GM19240 (cell line): ENCODE results near the gene MRTFB.
"Not testable (repeated sequence)": the region's sequence is repeated elsewhere in the genome, so short reads cannot be mapped to it uniquely, and the experiment has no call there.

Source experiments
- DNase-seq: peaks from one replicate; pipeline ENCODE4 v3.0.0; 2011; ENCODE audit warnings: low spot score; ENCODE audit not compliant: insufficient read length

MRTFB gene

DNA sequence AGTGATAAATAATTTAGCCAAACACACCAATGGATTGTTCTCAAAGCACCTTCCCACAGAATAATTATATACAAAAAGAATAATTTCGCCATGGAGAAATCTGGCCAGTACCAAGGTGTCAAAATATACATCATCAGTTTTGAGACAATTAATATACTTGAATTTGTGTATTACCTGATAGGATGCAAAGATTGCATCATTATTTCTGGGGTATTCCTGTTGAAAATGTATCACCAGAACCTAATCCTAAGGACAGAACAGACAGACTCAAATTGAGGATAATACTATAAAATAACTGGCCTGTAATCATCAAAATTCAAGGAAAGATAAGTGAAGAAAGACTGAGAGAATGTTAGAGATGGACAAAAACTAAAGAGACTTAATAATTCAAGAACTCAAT is 111.9 kb downstream of the MRTFB start:
- DNase-seq: no peak

DNA sequence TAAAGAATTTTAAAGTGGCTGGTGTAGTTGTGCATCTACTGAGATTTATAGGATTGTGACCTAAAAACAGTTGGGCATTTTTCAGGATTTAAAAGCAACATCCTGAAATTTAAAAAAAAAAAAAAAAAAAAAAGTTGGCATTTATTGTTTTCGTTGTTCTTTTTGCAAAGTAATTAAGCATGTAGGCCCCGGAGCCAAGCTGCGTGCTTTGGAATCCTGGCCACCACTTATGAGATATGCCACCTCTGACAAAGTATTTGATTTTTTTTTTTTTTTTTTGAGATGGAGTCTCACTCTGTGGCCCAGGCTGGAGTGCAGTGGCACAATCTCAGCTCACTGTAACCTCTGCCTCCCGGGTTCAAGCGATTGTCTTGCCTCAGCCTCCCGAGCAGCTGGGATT is 112.8 kb downstream of the MRTFB start:
- DNase-seq: not testable (repeated sequence)

DNA sequence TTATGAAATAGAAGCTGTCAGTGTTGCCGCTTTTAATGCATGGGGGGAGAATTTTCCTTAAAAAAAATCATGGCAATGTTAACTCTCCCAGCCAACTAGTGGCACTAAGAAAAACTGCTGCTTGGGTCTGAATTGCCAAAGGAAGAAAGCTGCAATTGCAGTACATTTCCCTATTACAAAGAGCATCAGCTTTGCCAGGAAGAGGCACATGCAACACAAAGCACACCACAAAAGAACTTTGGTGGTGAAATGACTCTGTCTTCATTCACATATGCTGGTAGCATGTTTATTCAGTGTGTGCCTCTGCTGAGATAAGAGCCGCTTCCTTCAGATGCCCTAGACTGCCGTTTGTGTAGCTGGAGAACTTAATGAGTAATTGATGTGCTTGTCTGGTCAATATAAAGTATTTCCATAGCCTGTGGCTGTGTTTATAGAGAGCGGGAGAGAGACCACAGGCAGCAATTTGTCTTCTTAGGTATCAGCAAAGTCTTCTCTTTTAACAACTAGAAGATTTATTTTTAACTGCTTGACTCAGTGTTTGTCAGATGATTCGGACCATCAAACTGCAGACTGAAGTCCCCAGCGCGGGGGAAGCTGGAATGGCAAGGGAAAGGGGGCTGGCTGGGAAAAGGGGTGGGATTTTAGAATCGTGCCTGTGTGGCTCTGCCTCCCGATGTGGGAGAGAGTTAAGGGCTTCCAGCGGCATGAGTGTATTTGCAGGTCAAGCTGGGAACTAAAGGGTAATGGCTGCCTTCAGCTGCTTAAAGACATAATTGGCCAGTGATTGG is 115.1 kb downstream of the MRTFB start:
- no peak for DNase-seq

DNA sequence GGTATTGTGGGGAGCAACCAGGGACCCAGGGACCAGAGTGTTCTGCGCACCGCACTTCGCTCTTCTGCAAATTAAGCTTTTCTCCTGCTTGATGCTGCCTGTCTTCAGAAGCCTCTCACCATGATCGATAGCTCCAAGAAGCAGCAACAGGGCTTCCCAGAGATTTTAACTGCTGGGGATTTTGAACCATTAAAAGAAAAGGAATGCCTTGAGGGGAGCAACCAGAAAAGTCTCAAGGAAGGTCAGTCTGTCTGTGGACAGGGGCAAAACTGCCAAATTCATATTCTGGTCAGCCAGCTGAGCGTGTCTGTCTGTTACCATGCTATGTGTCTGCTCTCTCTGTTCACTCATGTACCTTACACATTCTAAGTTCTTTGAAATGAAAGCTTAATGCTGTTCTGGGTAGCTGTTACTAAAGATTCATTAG is 115.7 kb downstream of the MRTFB start:
- no peak for DNase-seq

DNA sequence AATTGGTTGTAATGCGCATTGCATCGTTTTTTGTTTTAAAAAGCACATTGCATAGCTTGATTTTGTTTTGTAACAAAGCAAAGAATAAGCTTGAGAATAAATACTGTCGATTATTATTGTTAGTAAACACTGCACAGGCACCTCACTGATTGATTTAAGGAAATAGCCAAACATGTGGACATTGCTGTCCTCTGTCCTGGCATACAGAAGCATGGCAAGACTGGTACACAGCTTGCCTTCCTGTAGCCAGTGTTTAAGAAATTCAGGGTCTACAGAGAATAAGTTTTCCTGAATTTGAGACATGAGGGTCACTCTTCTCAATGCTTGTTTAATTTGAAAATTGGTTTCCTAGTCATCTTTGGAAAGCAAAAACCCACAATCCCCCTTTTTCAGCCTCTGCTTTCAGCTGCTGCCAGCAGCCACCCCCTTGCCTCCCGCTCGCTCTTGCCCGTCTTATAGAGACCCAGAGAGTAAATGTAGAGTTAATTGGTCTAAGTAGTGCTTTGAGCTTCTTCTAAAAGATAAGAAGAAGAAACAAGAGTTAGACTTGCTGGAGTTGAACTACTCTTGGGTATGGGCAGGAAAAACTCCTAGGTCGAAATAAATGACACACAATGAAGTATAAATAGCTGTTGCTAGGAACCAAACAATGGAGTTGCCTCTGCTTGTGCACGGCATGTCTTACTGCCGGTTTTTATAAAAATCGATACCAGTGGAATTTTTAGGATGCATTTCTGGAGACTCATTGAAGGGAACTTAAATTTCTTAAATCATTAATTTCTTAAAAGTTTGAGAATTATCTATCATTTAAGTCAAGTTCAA is 116.6 kb downstream of the MRTFB start:
- DNase-seq: no peak

DNA sequence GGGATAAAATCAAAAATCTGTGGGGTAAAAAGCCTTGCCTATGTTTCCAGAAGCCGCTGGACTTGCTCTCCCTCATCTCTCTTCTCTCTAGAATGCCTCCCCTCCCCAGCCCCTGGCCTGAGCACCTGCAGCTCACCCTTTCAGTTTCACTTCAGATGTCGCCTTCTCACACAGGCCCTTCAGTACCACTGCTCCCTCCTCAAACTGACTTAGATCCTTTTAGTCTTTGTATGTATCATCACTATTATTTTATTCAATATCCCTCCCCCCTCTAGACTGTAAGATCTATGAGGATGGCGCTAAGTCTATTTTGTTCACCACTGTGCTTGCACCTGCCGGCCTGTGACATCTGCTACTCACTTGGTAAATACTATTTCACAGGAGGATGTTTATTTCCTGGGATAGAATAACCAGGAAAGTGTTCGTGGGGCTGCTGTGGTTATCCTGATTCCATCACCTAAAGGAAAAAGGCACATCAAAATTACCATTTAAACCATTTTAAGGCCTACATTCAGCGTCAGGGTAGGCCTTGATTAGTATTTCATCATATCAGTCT is 122.3 kb downstream of the MRTFB start:
- peak; percentile 32 for DNase-seq

DNA sequence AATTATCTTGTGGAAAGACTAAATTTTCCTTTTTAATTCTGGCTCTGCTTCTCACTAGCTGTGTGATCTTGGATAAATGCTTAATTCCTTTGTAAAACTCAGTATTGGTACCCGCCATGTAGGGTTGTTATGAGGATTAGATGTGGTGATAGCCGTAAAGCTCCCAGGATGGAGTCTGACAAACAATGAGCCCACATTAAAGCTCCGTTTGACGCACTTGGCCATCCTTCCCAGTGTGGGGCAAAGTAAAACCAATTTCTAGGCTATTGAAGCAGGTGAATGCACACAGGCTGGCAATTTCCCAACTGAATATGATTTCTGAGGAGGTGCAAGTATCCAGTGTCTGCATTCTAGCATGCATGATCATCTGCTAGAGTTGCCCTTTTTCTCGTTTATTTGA is 123.6 kb downstream of the MRTFB start:
- DNase-seq: no peak

DNA sequence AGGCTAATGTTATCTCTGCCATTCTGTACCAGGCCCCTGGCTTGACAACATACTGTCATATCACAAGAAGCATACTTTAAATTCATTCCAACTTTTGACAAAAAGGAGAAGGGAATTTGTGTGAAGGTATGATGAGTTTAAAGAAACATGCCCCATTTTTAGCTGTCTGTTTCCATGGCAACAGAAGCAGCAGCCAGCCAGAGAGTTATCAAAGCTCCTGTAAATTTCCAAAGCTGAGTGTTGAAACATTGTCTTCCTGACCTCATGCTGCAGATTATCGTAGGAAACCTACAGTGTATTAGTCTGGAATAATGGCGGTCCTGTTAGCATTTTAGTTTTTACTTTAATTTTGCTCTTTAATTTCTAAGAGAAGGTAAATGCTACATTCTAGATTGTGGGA is 124.9 kb downstream of the MRTFB start:
- no peak for DNase-seq

DNA sequence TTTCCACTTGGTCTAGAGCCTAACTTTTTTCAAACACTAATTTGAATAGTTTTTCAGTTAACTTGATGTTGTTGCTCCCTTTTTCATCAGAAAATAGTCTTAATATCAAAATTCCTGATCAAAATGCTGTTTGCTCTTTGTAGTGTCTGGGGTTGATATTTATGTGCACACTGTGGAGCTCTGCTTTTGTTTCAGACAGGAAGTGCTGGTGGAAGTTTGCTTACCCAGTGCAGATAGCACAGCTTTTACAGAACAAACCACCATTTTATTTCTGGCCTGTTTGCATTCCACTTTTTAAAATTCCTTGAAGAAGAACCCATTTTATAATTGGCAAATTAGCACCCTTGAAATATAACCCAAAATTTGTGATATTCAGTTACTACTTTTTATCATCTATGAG is 125.4 kb downstream of the MRTFB start:
- no peak for DNase-seq

DNA sequence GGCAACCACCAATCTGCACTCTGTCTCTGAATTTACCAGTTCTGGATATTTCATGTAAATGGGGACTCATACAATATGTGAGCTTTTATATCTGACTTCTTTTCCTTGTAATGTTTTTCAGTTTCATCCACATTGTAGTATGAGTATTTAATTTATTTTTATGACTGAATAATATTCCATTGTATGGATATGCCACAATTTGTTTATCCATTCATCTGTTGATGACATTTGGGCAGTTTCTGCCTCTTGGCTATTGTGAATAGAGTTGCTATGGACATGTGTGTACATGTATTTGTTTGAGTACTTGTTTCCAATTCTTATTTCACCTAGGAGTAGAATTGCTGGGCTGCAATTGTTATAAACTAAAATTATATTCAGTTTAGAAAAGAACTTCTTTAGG is 126.9 kb downstream of the MRTFB start:
- DNase-seq: no peak

DNA sequence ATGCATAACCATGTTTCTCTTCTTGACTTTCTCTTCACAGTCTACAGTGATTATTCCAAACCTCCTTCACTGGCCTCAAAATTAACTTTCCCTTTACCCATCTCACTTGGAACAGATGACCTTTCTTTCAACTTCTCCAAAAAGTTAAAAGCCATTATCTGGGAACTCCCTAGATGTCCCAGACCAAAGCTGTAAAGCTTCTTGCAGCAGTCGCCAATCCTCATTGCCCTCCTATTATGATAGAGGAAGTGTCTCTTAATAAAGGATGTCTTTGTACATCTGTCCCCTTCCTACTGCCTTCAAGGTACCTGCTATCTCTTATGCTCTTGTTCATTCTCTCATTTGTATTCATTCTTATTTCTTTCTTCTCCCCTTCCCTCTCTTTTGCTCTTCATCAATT is 127.5 kb downstream of the MRTFB start:
- no peak for DNase-seq

DNA sequence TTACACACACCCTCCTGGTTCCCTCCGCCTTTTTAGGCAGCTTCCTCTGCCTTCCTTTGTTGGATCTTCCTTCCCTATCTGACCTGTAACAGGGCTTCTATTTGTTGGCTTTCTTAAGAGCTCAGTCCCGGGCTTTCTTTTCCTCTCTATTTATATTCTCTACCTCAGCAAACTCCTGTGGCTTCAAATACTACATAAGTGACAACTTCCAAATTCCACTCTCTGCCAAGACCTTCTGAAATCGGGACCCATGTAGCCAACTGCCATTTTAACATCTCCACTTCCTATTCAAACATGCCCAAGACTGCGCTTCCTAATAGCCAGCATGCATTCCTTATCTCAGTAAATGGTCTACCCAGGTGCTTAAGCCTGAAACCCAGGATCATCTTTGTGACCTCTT is 128.1 kb downstream of the MRTFB start:
- no peak for DNase-seq

DNA sequence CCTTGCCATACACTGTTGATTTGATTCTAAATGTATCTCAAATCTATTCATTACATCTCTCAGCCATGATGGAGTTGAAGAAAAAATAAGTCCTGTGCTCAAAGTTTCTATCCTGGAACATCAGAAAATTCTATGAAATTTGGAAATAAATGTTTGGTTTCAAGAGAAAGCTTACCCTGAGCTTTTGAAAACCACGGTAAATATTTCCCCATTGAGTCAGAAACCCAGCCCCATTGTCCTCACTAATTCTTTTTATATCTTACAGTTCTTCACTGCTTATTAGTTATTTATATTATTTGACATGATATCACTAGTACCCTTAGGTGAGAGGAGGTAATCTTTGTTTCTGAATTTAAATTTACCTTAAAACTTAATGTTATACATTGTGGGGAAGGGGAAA is 128.5 kb downstream of the MRTFB start:
- no peak for DNase-seq

DNA sequence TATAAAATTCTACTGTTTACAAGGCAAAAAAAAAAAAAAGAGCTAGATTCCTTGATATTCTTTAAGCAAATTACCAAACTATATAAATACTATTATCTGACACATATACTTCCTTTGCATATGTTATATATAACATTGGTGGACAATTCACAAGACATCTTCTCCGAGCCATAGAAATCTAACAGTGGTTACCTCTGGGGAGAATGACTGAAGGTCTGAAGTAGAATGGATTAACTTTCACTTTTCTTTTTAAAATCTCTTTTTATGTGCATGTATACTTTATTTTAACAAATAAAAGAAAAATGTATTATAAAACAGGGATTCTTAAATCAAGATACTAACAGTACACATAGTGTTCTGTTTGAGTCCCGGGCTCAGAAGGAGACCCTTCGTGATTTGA is 131.0 kb downstream of the MRTFB start:
- DNase-seq: no peak

DNA sequence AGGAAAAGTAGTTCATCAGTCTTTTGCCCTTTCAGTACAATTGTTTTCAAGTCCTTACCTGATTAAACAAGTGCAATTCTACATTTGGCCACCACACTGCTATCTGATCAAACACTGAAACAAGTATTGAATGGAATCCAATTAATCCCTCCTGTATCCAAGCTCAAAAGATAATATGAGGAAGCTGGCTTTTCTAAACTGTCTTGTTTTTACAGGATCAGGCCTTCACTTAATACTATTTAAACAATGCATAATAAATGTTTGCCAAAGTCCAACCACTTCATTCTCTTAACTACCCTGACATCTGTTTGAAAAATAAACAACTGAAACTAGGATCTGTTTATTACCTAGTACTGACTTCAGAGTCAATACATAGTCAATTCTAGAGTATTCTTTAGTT is 131.6 kb downstream of the MRTFB start:
- no peak for DNase-seq

DNA sequence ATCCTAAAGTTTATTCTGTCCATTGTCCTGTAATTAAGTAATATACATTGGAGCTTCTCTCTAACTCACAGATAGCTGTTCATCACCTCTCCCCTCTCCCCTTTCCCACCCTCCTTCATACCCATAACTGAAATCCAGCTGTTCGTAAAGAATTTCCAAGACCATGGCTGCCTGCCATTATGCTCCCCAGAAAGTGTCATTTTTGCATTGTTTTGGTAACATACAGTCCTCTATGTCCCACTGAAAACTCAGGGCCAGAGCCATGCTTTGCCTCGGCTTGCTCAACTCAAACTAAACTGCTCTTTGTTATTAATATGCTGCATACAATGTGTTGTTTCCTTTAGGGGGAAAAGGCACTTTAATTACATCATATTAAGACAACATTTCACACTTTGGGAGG is 132.0 kb downstream of the MRTFB start:
- no peak for DNase-seq

DNA sequence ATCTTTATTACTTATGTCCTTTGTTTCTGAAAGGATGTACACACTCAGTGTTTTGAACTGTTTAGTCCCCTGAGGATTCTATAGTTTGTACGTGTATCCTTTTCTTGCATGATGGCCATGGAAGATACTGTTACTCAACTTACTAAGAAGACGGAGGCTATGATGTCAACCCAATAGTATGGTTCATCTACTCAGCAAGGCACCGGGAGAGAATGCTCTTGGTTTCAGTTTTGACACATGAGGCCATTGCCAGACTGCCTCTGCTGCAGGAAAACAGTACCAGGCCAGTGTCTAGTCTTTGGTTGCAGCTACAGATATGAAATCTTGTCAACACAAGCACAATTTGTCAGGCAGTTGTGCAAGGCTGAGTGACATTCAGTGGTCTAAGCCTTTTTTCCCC is 134.5 kb downstream of the MRTFB start:
- DNase-seq: no peak

DNA sequence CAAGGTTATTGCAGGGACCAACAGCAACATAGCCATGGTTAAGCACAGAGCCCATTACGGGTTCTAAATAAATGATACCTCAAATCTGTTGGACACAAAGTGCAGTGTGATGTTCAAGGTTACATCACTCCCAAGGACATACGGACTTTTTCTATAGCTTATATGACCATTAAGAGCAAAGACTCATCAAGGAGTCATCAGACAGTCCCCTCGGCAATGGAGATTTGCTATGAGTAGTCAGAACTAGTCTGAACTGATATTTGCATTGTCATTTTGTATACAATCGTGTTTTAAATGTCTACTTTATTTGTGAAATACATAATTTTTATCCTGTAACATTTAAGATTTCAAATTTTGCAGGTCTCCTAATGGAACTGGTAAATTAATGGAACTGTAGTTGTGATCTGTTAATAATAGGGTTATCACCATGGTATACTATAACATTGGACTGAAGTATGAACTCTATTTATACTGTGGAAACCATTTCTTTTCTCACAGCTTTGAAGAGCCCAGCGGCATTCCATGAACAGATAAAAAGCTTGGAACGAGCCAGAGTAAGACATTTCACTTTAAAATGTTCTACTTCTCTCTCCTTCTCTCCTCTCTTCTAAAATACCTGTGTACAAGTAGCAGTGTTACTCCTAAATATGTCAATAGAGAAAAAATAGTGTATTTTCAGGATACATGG is 140.9 kb downstream of the MRTFB start:
- no peak for DNase-seq

DNA sequence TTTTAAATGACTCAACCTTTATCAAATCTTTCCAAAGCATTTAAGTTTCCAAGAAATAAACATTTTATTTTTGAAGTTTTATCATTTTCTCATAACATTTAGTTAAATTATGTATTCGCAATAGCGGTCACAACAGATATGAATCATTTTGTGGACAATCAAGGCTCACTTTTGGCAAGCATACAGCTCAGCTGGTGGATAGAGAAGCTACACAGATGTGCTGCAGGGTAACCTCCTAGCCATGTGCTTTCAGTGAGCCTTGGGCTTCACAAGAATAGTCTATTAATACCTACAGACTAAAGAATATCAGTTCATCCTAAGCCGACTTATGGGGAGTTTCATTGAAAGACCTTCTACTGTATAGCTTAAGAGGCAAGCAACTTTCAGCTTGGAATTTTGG is 144.8 kb downstream of the MRTFB start:
- no peak for DNase-seq

DNA sequence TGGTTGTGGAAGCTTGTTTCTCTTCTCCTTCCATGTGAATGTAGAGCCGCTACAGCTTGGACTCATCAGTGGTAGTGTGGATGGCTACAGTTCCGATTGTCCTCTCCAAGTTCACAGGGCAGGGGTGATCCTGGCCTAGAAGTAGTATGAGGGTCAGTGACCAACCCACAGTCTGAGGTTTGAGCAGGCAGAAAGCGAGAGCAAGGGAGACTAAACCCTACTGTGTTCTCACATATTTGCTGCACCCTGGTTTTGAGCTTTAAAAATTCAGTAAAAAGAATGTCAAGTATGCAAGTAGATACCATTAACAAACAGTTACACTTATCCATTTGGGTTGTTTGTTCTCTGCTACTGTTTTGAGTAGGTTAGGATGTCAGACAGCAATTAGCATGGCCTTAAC is 148.9 kb downstream of the MRTFB start:
- DNase-seq: no peak

DNA sequence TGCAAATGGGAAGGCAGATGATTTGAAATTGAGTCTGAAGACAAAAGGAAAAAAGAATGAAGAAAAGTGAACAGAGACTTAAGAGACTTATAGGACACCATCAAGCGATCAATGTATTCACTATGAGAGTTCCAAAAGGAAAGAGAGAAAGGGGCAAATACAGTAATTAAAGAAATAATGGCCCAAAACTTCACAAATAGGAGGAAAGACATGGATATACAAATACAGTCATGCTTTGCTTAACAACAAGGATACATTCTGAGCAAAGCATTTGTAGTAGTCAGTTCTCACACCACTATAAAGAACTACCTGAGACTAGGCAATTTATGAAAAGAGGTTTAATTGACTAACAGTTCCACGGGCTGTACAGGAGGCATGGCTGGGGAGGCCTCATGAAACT is 152.5 kb downstream of the MRTFB start:
- no peak for DNase-seq

DNA sequence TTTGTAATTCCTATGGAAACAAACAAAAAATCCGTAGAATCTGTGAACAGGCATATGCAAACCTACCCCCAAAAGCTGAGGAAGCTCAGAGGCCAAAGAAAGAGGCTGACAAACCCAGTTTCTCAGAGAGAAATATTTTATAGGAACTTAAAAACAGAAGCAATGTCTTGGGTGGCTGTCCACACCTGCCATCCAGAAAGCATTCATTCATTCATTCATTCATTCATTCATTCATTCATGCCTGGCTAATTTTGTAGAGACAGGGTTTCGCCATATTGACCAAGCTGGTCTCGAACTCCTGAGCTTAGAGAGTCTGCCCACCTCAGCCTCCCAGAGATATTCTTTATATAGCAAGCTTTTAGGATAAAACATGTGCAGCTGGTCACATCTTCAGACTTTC is 154.3 kb downstream of the MRTFB start:
- DNase-seq: no peak
